ENCODE results near the gene PAPOLB. TPM values are rescaled to one million over a fixed set of nuclear protein-coding genes. Genes with fewer than 3 reads are reported as not detected.

PAPOLB gene
- total RNA-seq, 1 experiment from 2014 or later: not detected

- no peaks in the 10 kb centered on the region for H3K4me1 Mint-ChIP-seq (ENCODE audit: insufficient read depth, unreplicated experiment)
- TF ChIP-seq CTCF (IDR thresholded peaks at IDR 0.05; ENCODE audit: unreplicated experiment): no peak
- no peak overlapping the region for H3K4me3 Mint-ChIP-seq (ENCODE audit: unreplicated experiment)
- peaks cover 9% of the 10 kb centered on the region for H3K27me3 Mint-ChIP-seq (ENCODE audit: insufficient read depth, unreplicated experiment)
- no TSS peak for BruUV-seq (replicated peaks)
- H3K36me3 Mint-ChIP-seq (ENCODE audit: insufficient read depth, unreplicated experiment): no peaks in the 10 kb centered on the region
- no peaks in the 10 kb centered on the region for H3K9me3 Mint-ChIP-seq (ENCODE audit: unreplicated experiment)
- no peak for DNase-seq (ENCODE audit: unreplicated experiment)
- intact Hi-C loops (cut with micrococcal nuclease): loop anchor here (10.0 kb wide), 1 partner anchor 615 kb away; no protein-coding TSS in a partner anchor
- CTCF ChIA-PET: no interaction called here
- H3K27ac Mint-ChIP-seq (ENCODE audit: low read depth, unreplicated experiment): no peak overlapping the region
- POLR2A ChIA-PET: no interaction called here
Measured at GRCh38 chr7:4840079-4840501, 21.7 kb downstream of the PAPOLB start.

- BruUV-seq (replicated peaks): no TSS peak
- Mint-ChIP-seq H3K4me3 (ENCODE audit: unreplicated experiment) (no peak overlapping the region), H3K4me1 (ENCODE audit: insufficient read depth, unreplicated experiment) (no peaks in the 10 kb centered on the region), H3K36me3 (ENCODE audit: insufficient read depth, unreplicated experiment) (no peaks in the 10 kb centered on the region), H3K9me3 (ENCODE audit: unreplicated experiment) (no peaks in the 10 kb centered on the region), H3K27me3 (ENCODE audit: insufficient read depth, unreplicated experiment) (no peaks in the 10 kb centered on the region), H3K27ac (ENCODE audit: low read depth, unreplicated experiment) (no peak overlapping the region)
- intact Hi-C loops (cut with micrococcal nuclease): no loop called here
- POLR2A ChIA-PET: interaction anchor here (0.6 kb wide), 1 partner anchor 198 kb away, joined by 3 read pairs; no protein-coding TSS in a partner anchor
- TF ChIP-seq CTCF (IDR thresholded peaks at IDR 0.05; ENCODE audit: unreplicated experiment): no peak
- CTCF ChIA-PET: no interaction called here
- no peak for DNase-seq (ENCODE audit: unreplicated experiment)
Measured at GRCh38 chr7:4838626-4839334, 23.1 kb downstream of the PAPOLB start.

- no peak overlapping the region for H3K27ac Mint-ChIP-seq (ENCODE audit: low read depth, unreplicated experiment)
- TF ChIP-seq CTCF (IDR thresholded peaks at IDR 0.05; ENCODE audit: unreplicated experiment): no peak
- H3K4me1 Mint-ChIP-seq (ENCODE audit: insufficient read depth, unreplicated experiment): no peaks in the 10 kb centered on the region
- CTCF ChIA-PET: no interaction called here
- DNase-seq (ENCODE audit: unreplicated experiment): no peak
- H3K4me3 Mint-ChIP-seq (ENCODE audit: unreplicated experiment): no peak overlapping the region
- BruUV-seq (replicated peaks): no TSS peak
- H3K27me3 Mint-ChIP-seq (ENCODE audit: insufficient read depth, unreplicated experiment): no peaks in the 10 kb centered on the region
- no peaks in the 10 kb centered on the region for H3K36me3 Mint-ChIP-seq (ENCODE audit: insufficient read depth, unreplicated experiment)
- intact Hi-C loops (cut with micrococcal nuclease): no loop called here
- POLR2A ChIA-PET: no interaction called here
- no peaks in the 10 kb centered on the region for H3K9me3 Mint-ChIP-seq (ENCODE audit: unreplicated experiment)
Measured at GRCh38 chr7:4837803-4838625, 23.8 kb downstream of the PAPOLB start.

GRCh38 chr7:4837041-4837802 lies 24.6 kb downstream of the PAPOLB start:
- CTCF ChIA-PET: no interaction called here
- Mint-ChIP-seq H3K4me3 (ENCODE audit: unreplicated experiment) (no peak overlapping the region), H3K27me3 (ENCODE audit: insufficient read depth, unreplicated experiment) (no peaks in the 10 kb centered on the region), H3K9me3 (ENCODE audit: unreplicated experiment) (no peaks in the 10 kb centered on the region), H3K36me3 (ENCODE audit: insufficient read depth, unreplicated experiment) (no peaks in the 10 kb centered on the region), H3K27ac (ENCODE audit: low read depth, unreplicated experiment) (no peak overlapping the region), H3K4me1 (ENCODE audit: insufficient read depth, unreplicated experiment) (no peaks in the 10 kb centered on the region)
- no TSS peak for BruUV-seq (replicated peaks)
- POLR2A ChIA-PET: no interaction called here
- intact Hi-C loops (cut with micrococcal nuclease): no loop called here
- no peak for DNase-seq (ENCODE audit: unreplicated experiment)
- TF ChIP-seq CTCF (IDR thresholded peaks at IDR 0.05; ENCODE audit: unreplicated experiment): no peak
